HUDEP-2 (cell line): ENCODE measurements around the gene GPRC5C.

Experiments used
- DNase-seq, 76 experiments: peaks; one replicate each; lab custom pipeline; 2025; ENCODE audit not compliant: unreplicated experiment in 76 of 76; lab: John Stamatoyannopoulos, UW

GPRC5C gene

GRCh38 chr17:74450925-74451403 lies 19.1 kb downstream of the GPRC5C start:
- DNase-seq: no peak

- DNase-seq: no peak
Observed at GRCh38 chr17:74451557-74451956, 19.7 kb downstream of the GPRC5C start.

GRCh38 chr17:74452033-74452840 lies 20.3 kb downstream of the GPRC5C start:
- no peak for DNase-seq

GRCh38 chr17:74452841-74453661 lies 21.2 kb downstream of the GPRC5C start:
- DNase-seq: no peak

GRCh38 chr17:74453665-74454196 lies 21.8 kb downstream of the GPRC5C start:
- DNase-seq: peak in 54 of 76 experiments; percentile 7 to 87 (median 75)

- peak in 14 of 76 experiments; percentile 14 to 77 (median 44) for DNase-seq
Observed at GRCh38 chr17:74454197-74455024, 22.5 kb downstream of the GPRC5C start.

GRCh38 chr17:74455025-74455545 lies 23.2 kb downstream of the GPRC5C start:
- no peak for DNase-seq

GRCh38 chr17:74455821-74456220 lies 23.9 kb downstream of the GPRC5C start:
- no peak for DNase-seq

- peak in 55 of 76 experiments; percentile 4 to 66 (median 38) for DNase-seq
Observed at GRCh38 chr17:74457146-74457819, 25.4 kb downstream of the GPRC5C start.

- DNase-seq: no peak
Observed at GRCh38 chr17:74457820-74458166, 25.9 kb downstream of the GPRC5C start.

- no peak for DNase-seq
Observed at GRCh38 chr17:74458835-74459234, 26.9 kb downstream of the GPRC5C start.

GRCh38 chr17:74459622-74460021 lies 27.7 kb downstream of the GPRC5C start:
- DNase-seq: no peak

- no peak for DNase-seq
Observed at GRCh38 chr17:74460241-74460640, 28.4 kb downstream of the GPRC5C start.

- no peak for DNase-seq
Observed at GRCh38 chr17:74460996-74461395, 29.1 kb downstream of the GPRC5C start.

- no peak for DNase-seq
Observed at GRCh38 chr17:74461611-74462010, 29.7 kb downstream of the GPRC5C start.

GRCh38 chr17:74464730-74465377 lies 33.0 kb downstream of the GPRC5C start:
- DNase-seq: no peak

- DNase-seq: no peak
Observed at GRCh38 chr17:74465378-74466110, 33.7 kb downstream of the GPRC5C start.

- DNase-seq: no peak
Observed at GRCh38 chr17:74466111-74466827, 34.4 kb downstream of the GPRC5C start, which contains the start of gene CD300A. Gene CD300A, plus strand, starts transcription at chr17:74466634. Its CDS starts 70 bp downstream, at chr17:74466704.
